ENCODE measurements around the gene C9orf78. TPM values are rescaled to one million over a fixed set of nuclear protein-coding genes. Genes with fewer than 3 reads are reported as not detected.
A peak's percentile ranks its signal among the peaks of the same experiment; 100 is the strongest.

The C9orf78 gene
- total and polyA plus RNA-seq, 9 of the 15 experiments (the other 6 are each of a cell fraction or from before 2014, with no cell fraction given): 94.6 to 266 (median 202) TPM

DNA sequence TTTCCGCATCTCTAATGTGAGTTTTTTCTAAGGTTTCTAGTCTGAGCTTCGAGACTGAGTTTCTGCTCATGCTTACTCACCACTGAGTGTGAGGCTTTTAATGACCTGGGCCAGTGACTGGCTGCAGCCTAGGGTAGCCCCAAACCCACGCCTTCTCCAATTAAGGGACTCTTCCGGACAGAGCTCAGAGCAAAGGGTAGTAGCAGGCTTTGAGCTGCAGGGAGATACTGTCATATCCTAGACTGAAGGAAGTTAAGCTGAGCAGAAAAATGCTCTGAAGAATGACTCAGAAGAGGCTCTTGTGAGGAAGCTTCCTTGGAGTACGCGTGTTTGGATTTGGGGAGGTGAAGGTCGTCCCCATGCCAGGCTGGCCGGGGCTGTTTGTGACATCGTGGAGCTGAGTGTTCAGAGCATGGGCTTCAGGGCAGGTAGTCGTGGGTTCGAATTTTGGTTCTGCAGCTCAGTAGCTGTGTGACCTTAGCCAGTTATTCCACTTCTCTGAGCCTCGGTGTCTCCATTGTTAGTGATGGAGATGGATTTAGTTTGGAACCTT is 3.7 kb upstream of the C9orf78 start (continued):
- TF ChIP-seq, protein P1, sequence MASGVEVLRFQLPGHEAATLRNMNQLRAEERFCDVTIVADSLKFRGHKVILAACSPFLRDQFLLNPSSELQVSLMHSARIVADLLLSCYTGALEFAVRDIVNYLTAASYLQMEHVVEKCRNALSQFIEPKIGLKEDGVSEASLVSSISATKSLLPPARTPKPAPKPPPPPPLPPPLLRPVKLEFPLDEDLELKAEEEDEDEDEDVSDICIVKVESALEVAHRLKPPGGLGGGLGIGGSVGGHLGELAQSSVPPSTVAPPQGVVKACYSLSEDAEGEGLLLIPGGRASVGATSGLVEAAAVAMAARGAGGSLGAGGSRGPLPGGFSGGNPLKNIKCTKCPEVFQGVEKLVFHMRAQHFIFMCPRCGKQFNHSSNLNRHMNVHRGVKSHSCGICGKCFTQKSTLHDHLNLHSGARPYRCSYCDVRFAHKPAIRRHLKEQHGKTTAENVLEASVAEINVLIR (CRISPR knock-in tag; IDR thresholded peaks at IDR 0.05): no peak
- TF ChIP-seq, protein P2, sequence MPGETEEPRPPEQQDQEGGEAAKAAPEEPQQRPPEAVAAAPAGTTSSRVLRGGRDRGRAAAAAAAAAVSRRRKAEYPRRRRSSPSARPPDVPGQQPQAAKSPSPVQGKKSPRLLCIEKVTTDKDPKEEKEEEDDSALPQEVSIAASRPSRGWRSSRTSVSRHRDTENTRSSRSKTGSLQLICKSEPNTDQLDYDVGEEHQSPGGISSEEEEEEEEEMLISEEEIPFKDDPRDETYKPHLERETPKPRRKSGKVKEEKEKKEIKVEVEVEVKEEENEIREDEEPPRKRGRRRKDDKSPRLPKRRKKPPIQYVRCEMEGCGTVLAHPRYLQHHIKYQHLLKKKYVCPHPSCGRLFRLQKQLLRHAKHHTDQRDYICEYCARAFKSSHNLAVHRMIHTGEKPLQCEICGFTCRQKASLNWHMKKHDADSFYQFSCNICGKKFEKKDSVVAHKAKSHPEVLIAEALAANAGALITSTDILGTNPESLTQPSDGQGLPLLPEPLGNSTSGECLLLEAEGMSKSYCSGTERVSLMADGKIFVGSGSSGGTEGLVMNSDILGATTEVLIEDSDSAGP (CRISPR knock-in tag; IDR thresholded peaks at IDR 0.05): no peak; the same call in 1 of the 2 replicates
- TF ChIP-seq NR4A1 (CRISPR knock-in tag; IDR thresholded peaks at IDR 0.05) (no peak), NR4A1 (tag; IDR thresholded peaks at IDR 0.05) (no peak), NFYB (IDR thresholded peaks at IDR 0.05; ENCODE audit: extremely low read depth, insufficient read length) (no peak), ZNF263 (CRISPR knock-in tag; IDR thresholded peaks at IDR 0.05; ENCODE audit: borderline replicate concordance) (0 out of 2 replicates have a peak, but pooled peaks have one; percentile 6), KAT2B (IDR thresholded peaks at IDR 0.05; ENCODE audit: low read depth, low read length) (no peak), GATA2 (CRISPR knock-in tag; IDR thresholded peaks at IDR 0.05) (no peak; the same call in 1 of the 2 replicates), DMBX1 (CRISPR knock-in tag; IDR thresholded peaks at IDR 0.05; ENCODE audit: borderline replicate concordance) (peak; percentile 34; the same call in 1 of the 2 replicates), TAL1 (IDR thresholded peaks at IDR 0.05) (no peak)
- TF ChIP-seq, protein P3, sequence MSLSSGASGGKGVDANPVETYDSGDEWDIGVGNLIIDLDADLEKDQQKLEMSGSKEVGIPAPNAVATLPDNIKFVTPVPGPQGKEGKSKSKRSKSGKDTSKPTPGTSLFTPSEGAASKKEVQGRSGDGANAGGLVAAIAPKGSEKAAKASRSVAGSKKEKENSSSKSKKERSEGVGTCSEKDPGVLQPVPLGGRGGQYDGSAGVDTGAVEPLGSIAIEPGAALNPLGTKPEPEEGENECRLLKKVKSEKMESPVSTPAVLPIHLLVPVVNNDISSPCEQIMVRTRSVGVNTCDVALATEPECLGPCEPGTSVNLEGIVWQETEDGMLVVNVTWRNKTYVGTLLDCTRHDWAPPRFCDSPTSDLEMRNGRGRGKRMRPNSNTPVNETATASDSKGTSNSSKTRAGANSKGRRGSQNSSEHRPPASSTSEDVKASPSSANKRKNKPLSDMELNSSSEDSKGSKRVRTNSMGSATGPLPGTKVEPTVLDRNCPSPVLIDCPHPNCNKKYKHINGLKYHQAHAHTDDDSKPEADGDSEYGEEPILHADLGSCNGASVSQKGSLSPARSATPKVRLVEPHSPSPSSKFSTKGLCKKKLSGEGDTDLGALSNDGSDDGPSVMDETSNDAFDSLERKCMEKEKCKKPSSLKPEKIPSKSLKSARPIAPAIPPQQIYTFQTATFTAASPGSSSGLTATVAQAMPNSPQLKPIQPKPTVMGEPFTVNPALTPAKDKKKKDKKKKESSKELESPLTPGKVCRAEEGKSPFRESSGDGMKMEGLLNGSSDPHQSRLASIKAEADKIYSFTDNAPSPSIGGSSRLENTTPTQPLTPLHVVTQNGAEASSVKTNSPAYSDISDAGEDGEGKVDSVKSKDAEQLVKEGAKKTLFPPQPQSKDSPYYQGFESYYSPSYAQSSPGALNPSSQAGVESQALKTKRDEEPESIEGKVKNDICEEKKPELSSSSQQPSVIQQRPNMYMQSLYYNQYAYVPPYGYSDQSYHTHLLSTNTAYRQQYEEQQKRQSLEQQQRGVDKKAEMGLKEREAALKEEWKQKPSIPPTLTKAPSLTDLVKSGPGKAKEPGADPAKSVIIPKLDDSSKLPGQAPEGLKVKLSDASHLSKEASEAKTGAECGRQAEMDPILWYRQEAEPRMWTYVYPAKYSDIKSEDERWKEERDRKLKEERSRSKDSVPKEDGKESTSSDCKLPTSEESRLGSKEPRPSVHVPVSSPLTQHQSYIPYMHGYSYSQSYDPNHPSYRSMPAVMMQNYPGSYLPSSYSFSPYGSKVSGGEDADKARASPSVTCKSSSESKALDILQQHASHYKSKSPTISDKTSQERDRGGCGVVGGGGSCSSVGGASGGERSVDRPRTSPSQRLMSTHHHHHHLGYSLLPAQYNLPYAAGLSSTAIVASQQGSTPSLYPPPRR (CRISPR knock-in tag; IDR thresholded peaks at IDR 0.05; ENCODE audit: borderline replicate concordance): no peak
- TF ChIP-seq, protein P4, sequence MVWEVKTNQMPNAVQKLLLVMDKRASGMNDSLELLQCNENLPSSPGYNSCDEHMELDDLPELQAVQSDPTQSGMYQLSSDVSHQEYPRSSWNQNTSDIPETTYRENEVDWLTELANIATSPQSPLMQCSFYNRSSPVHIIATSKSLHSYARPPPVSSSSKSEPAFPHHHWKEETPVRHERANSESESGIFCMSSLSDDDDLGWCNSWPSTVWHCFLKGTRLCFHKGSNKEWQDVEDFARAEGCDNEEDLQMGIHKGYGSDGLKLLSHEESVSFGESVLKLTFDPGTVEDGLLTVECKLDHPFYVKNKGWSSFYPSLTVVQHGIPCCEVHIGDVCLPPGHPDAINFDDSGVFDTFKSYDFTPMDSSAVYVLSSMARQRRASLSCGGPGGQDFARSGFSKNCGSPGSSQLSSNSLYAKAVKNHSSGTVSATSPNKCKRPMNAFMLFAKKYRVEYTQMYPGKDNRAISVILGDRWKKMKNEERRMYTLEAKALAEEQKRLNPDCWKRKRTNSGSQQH (CRISPR knock-in tag; IDR thresholded peaks at IDR 0.05): no peak
- TF ChIP-seq, protein P5, sequence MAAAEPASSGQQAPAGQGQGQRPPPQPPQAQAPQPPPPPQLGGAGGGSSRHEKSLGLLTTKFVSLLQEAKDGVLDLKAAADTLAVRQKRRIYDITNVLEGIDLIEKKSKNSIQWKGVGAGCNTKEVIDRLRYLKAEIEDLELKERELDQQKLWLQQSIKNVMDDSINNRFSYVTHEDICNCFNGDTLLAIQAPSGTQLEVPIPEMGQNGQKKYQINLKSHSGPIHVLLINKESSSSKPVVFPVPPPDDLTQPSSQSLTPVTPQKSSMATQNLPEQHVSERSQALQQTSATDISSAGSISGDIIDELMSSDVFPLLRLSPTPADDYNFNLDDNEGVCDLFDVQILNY (CRISPR knock-in tag; IDR thresholded peaks at IDR 0.05): no peak; the same call in 1 of the 2 replicates
- TF ChIP-seq, protein P6, sequence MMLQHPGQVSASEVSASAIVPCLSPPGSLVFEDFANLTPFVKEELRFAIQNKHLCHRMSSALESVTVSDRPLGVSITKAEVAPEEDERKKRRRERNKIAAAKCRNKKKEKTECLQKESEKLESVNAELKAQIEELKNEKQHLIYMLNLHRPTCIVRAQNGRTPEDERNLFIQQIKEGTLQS (IDR thresholded peaks at IDR 0.05): no peak
- TF ChIP-seq, protein P6 (CRISPR knock-in tag; conservative IDR thresholded peaks at IDR 0.05): peak; percentile 82
